GM19043 (cell line): ENCODE results near the gene PUS7L.
"Not testable (repeated sequence)": the region's sequence is repeated elsewhere in the genome, so short reads cannot be mapped to it uniquely, and the experiment has no call there.

Experiments
- ATAC-seq: cut with Tn5 transposase; IDR thresholded peaks from one replicate; pipeline ENCODE4 v1.9.1; 2021; ENCODE audit warnings: low read depth; ENCODE audit not compliant: unreplicated experiment

Gene PUS7L

DNA sequence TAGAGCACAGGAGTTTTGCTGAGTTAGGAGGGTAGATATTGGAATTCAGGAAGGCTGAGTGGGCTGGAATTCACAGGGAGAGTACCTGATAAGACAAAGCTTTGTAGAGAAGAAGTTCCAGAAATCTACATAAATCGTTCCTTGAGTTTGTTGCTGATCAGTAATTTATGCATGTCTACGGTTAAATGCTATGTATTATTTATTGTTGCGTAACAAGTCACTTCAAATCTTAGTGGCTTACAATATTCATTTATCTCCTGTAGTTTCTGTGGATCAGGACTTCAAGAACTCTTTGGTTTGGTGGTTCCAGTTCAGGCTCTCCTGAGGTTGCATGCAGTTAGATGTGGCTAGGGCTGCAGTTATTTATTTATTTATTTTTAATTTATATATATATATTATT, 7.8 kb downstream of the PUS7L start:
- ATAC-seq = no peak

DNA sequence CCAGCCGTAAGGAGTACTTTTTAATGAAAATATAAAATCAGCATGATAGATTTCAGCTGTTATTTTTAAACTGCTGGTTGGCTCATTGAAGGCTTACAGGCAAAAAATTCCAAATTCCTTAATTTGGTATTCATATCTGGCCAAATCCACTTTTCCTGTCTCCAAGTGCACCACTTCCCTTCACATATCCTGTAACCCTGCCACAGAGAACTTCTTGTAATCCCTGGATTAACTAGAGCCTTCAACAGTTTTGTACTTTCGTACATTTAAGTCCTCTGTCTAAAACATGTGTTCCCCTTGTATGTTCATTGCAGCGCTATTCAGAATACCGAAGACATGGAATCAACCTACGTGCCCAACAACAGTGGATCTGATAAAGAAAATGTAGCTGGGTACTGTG, 9.6 kb downstream of the PUS7L start:
- ATAC-seq = no peak

DNA sequence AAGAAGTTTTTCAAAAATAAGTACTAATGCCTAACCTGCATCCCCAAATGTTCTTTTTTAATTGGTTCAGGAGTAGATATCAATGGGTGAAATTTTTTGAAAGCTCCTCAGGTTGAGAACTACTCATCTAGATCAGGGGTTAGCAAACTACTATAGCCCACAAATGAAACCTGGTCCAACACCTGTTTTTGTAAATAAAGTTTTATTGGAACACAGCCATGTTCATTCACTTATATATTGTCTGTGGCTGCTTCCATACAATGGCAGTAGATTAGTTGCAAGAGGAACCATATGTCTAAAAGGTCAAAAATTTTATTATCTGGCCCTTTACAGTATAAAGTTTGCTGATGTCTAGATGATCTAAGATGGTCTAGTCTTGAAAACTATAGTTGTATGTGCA, 13.8 kb downstream of the PUS7L start:
- ATAC-seq = no peak

GRCh38 chr12:43742106-43742505, 16.5 kb downstream of the PUS7L start:
- ATAC-seq = no peak

- no peak for ATAC-seq
Observed at GRCh38 chr12:43740511-43741100, 18.0 kb downstream of the PUS7L start.

DNA sequence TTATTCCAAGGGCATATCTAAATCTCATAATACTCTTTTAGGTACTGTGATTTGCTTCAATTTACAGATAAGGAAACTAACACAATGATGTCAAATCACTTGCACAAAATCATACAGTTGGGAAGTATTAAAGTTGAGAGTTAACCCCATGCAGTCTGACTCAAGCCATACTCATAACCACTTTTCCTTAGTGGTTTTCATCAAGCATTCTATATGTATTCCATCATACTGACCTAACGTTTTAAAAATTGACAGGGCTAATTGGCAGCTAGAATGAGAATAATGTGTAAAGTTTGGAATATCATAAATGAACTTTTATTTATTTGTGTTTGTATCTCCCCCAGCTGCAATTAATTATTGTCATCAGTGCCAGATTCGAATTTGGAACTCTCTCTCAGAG, 20.9 kb downstream of the PUS7L start:
- ATAC-seq = no peak

GRCh38 chr12:43736927-43737440, 21.6 kb downstream of the PUS7L start:
- no peak for ATAC-seq

DNA sequence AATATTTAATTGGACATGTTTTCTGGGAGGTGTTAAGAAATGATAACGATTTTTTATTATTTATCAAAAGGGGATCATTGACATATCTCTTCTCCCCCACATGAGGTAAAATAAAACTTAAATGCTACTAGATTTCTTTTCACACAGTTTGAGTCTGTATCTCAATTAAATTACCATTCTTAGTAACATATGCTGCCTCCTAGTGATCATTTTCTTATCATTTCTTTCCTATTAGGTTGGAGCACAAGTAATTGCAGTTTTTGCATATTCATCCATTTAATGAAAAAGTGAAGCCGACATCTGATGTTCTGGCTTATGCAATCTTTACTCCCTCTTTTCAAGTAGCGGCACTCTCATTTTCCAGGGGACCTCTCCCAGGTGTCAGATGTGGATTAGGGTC, 24.9 kb downstream of the PUS7L start:
- ATAC-seq = no peak

DNA sequence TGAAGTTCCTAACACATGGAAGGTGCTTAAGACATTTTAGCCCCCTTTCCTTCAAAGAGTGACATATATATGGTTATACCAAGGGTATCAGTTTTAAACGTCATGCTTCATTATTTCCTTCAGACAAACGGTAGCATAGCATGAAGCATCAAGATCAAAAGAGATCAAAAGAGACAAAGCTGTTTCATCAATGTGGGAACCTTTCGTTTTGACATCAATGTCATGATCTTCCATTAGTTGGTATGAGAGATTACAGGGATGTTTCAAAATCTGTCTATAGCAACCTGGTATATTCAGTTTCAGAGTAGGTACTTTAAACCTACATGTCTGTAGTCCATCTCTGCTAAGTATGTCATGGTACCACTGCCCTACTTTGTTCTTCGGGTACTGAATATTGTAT, 28.3 kb downstream of the PUS7L start:
- no peak for ATAC-seq

DNA sequence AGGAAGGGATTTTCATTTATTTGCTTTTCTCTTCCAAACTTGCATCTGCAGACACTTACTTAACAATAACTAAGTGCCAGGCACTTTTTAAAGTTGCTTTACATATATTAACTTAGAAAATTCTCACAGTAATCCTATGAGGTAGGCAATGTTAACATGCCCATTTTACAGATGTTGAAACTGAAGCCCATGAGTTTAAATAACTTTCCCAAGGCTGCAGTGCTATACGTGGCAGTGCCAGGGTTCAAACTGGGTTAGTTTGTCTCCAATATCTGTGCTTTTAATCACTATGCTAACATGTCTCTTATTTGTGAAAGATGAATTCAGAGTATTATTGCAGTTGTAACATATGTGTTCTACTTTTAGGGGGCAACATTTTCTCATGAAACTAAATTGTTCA, 29.9 kb downstream of the PUS7L start:
- ATAC-seq = no peak

GRCh38 chr12:43728117-43728516, 30.5 kb downstream of the PUS7L start:
- no peak for ATAC-seq

GRCh38 chr12:43723134-43723533, 35.5 kb downstream of the PUS7L start:
- ATAC-seq = no peak

DNA sequence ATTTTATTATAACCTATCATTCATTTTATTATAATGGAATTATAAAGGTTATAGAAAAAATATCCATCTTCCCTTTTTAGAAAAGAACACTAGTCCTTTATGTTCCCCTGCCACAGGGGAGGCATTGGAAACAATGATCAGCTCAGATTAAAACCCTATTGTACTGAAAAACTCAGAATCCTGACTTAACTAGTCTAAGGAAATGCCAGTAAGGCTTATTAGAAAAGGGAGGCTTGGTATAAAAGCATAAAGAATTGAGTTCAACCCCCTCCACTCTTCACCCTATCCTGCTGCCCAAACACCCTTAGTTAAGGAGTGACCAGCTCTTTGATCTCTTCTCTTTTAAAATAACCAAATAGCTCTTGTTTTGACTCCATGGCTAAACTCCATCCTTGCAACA, 36.0 kb downstream of the PUS7L start:
- ATAC-seq = no peak

DNA sequence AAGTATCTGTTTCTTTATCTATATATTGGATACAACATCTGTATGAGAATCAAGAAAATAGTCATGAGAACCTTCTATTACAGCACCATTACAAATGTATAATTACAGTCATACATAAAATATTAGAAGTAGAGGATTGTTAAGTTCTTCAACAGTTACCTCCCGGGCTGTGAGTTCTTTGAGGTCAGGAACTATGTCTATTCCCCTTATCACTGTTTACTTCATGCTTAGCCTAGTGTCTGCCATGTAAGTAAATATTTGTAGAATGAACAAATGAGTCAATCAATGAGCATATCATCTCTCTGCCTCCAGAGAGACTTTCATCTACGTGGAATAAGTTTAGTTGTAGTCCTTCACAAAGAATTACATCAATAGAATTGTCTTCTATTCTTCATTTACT, 47.2 kb downstream of the PUS7L start:
- ATAC-seq = no peak

DNA sequence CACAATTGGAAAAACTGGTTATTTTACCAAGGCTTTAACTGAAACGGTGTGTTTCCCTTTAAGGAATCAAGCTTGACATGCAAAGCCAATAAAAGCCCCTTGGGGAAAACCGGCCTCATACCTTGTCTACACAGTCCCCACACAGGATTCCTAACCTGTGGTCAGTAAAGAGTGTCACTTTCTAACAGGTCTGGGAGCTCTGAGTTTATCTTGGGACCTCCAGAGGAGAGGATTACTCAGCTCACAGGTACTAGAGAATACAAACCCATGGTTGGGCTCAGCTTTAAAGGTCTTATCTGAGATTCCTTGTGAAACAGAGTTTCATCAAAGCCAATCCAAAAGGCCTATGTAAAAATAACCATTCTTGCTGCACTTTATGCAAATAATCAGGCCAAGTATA, 54.8 kb downstream of the PUS7L start:
- not testable (repeated sequence) for ATAC-seq

- not testable (repeated sequence) for ATAC-seq
Observed at GRCh38 chr12:43701194-43701593, 57.4 kb downstream of the PUS7L start.

DNA sequence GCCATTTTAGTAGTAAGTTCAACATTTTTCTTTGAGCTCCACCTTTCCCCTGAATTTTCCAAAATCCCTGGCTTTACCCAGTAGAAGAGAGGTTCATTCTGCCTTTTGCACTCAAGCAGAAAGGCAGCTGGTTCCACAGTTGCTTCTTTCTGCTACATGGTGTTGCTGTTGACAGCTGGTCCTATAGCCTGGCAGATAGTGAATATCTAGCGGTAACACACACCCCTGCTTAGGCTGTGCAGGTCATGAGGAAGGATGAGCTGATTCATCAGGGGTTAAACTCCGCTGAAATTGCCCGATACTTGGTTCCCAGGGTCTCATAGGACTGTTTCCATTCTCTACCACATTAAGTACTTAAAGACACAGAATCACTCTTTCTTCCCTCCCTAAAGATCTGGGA, 62.4 kb downstream of the PUS7L start:
- ATAC-seq = no peak

GRCh38 chr12:43694879-43695278, 63.7 kb downstream of the PUS7L start:
- ATAC-seq = no peak

- ATAC-seq = no peak
Observed at GRCh38 chr12:43692064-43692463, 66.5 kb downstream of the PUS7L start.

DNA sequence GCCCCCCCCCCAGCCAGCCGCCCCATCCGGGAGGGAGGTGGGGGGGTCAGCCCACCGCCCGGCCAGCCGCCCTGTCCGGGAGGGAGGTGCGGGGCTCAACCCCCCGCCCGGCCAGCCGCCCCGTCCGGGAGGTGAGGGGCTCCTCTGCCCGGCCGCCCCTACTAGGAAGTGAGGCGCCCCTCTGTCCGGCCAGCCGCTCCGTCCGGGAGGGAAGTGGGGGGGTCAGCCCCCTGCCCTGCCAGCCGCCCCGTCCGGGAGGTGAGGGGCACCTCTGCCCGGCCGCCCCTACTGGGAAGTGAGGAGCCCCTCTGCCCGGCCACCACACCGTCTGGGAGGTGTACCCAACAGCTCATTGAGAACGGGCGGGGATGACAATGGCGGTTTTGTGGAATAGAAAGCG, 73.1 kb downstream of the PUS7L start:
- not testable (repeated sequence) for ATAC-seq

DNA sequence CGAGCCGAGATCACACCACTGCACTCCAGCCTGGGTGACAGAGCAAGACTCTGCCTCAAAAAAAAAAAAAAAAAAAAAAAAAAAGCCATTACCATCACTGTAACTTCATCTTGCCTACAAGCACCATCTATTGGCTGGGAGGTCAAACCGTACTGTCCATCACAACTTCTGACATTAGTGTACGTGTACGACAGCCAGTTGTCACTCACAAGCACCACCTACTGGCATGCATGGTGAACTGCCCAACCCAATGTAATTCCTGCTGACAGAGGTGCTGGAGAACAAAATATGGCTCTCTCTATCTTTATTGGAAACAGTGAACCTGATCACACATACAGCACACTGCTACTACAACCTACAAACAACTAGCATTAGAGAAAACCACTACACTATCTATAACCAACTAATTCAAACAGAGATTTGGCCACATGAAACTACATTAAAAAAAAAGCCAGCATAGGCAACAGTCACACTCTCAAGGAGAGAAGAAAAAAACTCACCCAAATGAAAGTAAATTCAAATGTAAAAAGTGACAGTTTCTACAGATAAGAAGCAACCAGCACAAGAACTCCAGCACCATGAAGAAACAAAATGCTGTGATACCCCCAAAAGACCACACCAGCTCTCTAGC, 82.3 kb downstream of the PUS7L start:
- ATAC-seq = peak; percentile 94

GRCh38 chr12:43675048-43675904, 83.3 kb downstream of the PUS7L start:
- no peak for ATAC-seq
